Lower leg skin (tissue), 4 donors: Measurements from ENCODE around the gene CHCHD10. TPM values are rescaled to one million over a fixed set of nuclear protein-coding genes. Genes with fewer than 3 reads are reported as not detected.
"Not testable (repeated sequence)": the region's sequence is repeated elsewhere in the genome, so short reads cannot be mapped to it uniquely, and the experiment has no call there.

ENCODE experiments used
- DNase-seq, 2 donors: peaks; one replicate each; pipeline ENCODE4 v3.0.0-alpha.2; 2019; ENCODE audit warnings: low spot score in 2 of 2
- H3K4me3 ChIP-seq: fragments of 200-600 bp; sonication (generic); 2 replicates; pipeline ENCODE4 v1.5.1; 2017; ENCODE audit warnings: mild to moderate bottlenecking, low read depth; ENCODE audit not compliant: poor library complexity, severe bottlenecking
- POLR2A ChIP-seq, 2 donors: fragments of 450-650 bp; IDR thresholded peaks; one replicate each; pipeline ENCODE4 v1.6.1; 2016 to 2017; ENCODE audit warnings: antibody characterized with exemption in 2 of 2, mild to moderate bottlenecking in 1 of 2, moderate library complexity in 1 of 2
- whole genome bisulfite sequencing, 2 donors: methylation state at CpG; one replicate each; pipeline ENCODE4 v1.1.5; 2018; 5-methylcytosine and 5-hydroxymethylcytosine counted together
- intact Hi-C: fragments of 100-400 bp; cut with DNase I; formaldehyde crosslinking; loops from one replicate; pipeline ENCODE4 v1.15.0; 2023; ENCODE audit warnings: low total_unique reads
- total RNA-seq, 4 donors: library from RNA; depleted of rRNA; stranded (reverse); fragments of >200 nt; gene quantifications; one replicate each; pipeline ENCODE4 v1.1.0, GENCODE V29; 2016
- TF ChIP-seq, protein P1 (sequence below), 3 donors: fragments of 450-650 bp; IDR thresholded peaks; one replicate each; pipeline ENCODE4 v1.5.1; 2016; ENCODE audit warnings: antibody characterized with exemption in 3 of 3, mild to moderate bottlenecking in 3 of 3, moderate library complexity in 2 of 3

CHCHD10 gene
- total RNA-seq, 4 donors from 2014 or later: 3.8 to 28.3 (median 11.4) TPM

DNA sequence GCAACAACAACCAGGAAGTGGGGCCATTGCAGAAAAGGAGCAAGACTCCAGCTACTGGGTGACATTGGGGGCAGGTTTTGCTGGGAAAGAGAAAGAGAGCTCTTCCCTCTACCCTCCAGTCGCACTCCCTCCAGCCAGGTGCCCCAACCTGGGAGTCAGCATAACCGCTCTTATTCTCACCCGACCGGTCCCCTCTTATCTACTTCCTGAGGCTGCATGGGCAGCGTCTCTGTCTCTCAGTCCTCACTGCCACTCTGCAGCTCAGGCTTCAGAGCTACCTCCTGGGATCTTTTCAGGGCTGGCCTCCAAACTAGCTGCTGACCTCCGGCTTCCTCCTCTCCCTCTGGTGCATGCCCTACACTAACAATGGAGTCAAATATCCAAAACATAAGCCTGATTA lies 22.0 kb downstream of the CHCHD10 start:
- 87 to 92% methylated on average over 6 of the region's 6 CpGs for WGBS, 2 donors
- intact Hi-C loops: no loop called here

GRCh38 chr22:23744485-23744884 lies 23.3 kb downstream of the CHCHD10 start:
- H3K4me3 ChIP-seq: no peak overlapping the region
- no peak for DNase-seq
- intact Hi-C loops: no loop called here
- TF ChIP-seq, protein P1, sequence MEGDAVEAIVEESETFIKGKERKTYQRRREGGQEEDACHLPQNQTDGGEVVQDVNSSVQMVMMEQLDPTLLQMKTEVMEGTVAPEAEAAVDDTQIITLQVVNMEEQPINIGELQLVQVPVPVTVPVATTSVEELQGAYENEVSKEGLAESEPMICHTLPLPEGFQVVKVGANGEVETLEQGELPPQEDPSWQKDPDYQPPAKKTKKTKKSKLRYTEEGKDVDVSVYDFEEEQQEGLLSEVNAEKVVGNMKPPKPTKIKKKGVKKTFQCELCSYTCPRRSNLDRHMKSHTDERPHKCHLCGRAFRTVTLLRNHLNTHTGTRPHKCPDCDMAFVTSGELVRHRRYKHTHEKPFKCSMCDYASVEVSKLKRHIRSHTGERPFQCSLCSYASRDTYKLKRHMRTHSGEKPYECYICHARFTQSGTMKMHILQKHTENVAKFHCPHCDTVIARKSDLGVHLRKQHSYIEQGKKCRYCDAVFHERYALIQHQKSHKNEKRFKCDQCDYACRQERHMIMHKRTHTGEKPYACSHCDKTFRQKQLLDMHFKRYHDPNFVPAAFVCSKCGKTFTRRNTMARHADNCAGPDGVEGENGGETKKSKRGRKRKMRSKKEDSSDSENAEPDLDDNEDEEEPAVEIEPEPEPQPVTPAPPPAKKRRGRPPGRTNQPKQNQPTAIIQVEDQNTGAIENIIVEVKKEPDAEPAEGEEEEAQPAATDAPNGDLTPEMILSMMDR (IDR thresholded peaks at IDR 0.05): no peak
- TF ChIP-seq POLR2A (IDR thresholded peaks at IDR 0.05): no peak
- 94 to 96% methylated on average over 9 to 14 of the region's 14 CpGs for WGBS, 2 donors

More for the DNA sequence above, 22.0 kb downstream of the CHCHD10 start:
- TF ChIP-seq POLR2A (IDR thresholded peaks at IDR 0.05): no peak
- TF ChIP-seq, protein P1 (IDR thresholded peaks at IDR 0.05): no peak
- DNase-seq: no peak
- H3K4me3 ChIP-seq: no peak overlapping the region

DNA sequence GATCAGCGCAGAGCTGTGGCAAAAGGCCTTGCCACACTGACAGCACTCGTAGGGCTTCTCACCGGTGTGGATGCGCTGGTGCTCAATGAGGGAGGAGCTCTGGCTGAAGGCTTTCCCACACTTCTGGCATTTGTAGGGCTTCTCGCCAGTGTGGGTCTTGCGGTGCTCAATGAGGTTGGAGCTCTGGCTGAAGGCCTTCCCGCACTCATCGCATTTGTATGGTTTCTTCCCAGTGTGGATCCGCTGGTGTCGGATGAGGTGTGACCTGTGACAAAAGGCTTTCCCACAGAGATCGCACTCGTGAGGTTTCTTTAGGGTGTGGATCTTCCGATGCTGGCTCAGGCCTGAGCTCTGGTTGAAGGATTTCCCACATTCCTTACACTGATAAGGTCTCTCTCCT lies 23.8 kb downstream of the CHCHD10 start:
- intact Hi-C loops: no loop called here
- WGBS, 2 donors: 96 to 97% methylated on average over 13 of the region's 13 CpGs

GRCh38 chr22:23743303-23743705 lies 24.5 kb downstream of the CHCHD10 start:
- intact Hi-C loops: no loop called here
- H3K4me3 ChIP-seq: no peak overlapping the region
- 79 to 82% methylated on average over 2 of the region's 2 CpGs for WGBS, 2 donors
- DNase-seq: no peak
- TF ChIP-seq POLR2A (IDR thresholded peaks at IDR 0.05): no peak
- TF ChIP-seq, protein P1 (IDR thresholded peaks at IDR 0.05): no peak

More for the DNA sequence above, 23.8 kb downstream of the CHCHD10 start:
- DNase-seq: no peak
- no peak overlapping the region for H3K4me3 ChIP-seq
- TF ChIP-seq, protein P1 (IDR thresholded peaks at IDR 0.05): no peak
- TF ChIP-seq POLR2A (IDR thresholded peaks at IDR 0.05): no peak

GRCh38 chr22:23742505-23743264 lies 25.1 kb downstream of the CHCHD10 start:
- no peak overlapping the region for H3K4me3 ChIP-seq
- intact Hi-C loops: no loop called here
- no peak for TF ChIP-seq POLR2A (IDR thresholded peaks at IDR 0.05)
- TF ChIP-seq, protein P1 (IDR thresholded peaks at IDR 0.05): no peak
- WGBS, 2 donors: 72 to 76% methylated on average over 5 to 7 of the region's 7 CpGs
- no peak for DNase-seq

DNA sequence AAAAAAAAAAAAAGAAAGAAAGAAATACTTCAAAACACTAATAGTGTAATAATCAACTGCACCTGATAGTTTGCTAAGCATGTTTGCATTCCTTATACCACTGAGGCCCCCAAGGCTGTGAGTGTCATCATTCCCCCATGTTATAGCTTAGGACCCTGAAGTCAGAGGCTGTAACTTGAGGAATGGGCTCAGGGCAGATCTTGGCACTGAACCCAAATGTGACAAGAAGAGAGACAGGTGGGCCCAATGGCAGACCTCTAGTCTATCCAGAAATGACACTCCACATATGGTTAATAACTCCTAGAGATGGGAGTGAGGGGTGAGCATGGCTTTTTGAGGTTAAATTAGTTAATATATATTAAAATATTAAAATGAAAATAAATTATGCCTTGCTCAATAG lies 30.1 kb downstream of the CHCHD10 start:
- H3K4me3 ChIP-seq: no peak overlapping the region
- intact Hi-C loops: no loop called here
- no peak for DNase-seq
- TF ChIP-seq, protein P1 (IDR thresholded peaks at IDR 0.05): no peak
- TF ChIP-seq POLR2A (IDR thresholded peaks at IDR 0.05): no peak

- WGBS, 2 donors: 72 to 78% methylated on average over 4 of the region's 4 CpGs
- DNase-seq, H3K4me3 ChIP-seq, intact Hi-C loops: not testable (repeated sequence)
Observed at GRCh38 chr22:23728108-23728507, 39.7 kb downstream of the CHCHD10 start.
